H54 (cell line): ENCODE measurements around the gene ESPNL.

ENCODE experiments used
- DNase-seq: peaks from one replicate; pipeline ENCODE4 v3.0.0; 2011; ENCODE audit warnings: low spot score, mixed read lengths; ENCODE audit not compliant: insufficient read length
- FAIRE-seq: peaks from 3 replicates; lab custom pipeline; 2011; peaks lifted over from hg19 to GRCh38; lab: Jason Lieb, UNC
- POLR2A ChIP-seq: IDR thresholded peaks from 2 replicates; pipeline ENCODE4 v1.6.1; 2011; ENCODE audit warnings: low read depth, mild to moderate bottlenecking, low read length

ESPNL gene

DNA sequence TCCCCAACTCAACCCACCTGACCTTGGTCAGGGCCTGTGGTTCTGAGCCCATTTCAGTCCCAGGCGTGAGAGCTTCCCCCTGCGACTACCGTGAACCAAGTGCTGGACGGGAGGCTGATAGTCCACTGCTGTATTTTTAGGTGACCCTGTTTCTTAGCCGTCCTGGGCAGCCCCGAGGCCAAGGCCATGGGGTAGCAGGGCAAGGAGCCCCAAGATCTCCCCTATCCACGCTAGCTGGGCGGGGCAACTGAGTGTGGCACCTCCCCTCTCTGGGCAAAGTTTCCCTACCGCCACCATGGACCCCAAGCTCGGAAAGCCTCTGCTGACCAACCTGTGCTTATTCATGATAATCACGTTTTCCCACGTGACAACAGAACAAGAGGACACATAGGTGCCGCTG, 37.7 kb downstream of the ESPNL start:
- TF ChIP-seq POLR2A: no peak
- no peak for FAIRE-seq
- DNase-seq: no peak

DNA sequence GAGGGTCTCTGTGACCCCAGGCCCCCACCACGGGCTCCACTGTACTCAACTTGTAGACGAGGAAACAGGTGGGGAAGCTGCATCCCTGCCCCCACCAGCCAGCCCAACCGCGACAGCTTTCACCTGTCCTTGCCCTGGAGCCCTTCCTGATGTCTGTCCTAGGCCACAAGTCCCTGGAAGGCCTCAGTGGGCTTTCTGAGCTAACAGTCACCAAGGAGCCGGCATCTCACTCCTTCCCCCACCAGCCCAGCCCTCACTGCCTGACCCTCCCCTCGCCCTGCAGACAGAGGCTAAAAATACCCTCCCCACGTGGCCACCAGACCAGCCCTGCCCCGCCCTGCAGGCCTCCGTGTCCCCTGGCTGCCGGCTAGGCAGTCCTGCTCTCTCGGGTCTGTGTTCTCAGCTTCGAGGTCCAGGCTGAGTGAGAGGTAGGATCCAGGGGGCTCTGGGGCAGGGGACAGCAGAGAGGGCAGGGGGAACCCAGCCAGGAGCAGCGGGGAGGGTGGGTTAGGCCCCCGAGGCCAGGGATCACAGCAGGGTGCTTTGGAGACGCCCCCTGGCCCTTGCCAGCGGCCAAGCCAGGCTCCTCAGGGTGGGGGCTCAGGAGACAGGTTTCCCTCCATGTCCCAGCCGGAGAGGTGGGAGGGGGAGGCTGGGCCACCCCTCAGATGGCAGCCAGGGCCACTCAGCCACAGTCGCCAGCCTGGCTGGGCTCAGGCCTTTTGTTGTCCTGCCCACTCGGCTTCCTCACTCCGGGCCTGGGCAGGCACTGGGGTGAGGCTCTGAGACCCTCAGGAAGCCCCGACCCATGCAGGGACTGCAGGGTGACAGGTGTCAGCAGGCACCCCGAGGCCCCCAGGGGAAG, 38.4 kb downstream of the ESPNL start, which contains the start of gene KLHL30:
KLHL30 (plus strand) TSS at position 338 of the 865 bp plus-strand sequence. CDS start 2,087 bp downstream, outside the sequence.
- FAIRE-seq: no peak
- no peak for TF ChIP-seq POLR2A
- no peak for DNase-seq

DNA sequence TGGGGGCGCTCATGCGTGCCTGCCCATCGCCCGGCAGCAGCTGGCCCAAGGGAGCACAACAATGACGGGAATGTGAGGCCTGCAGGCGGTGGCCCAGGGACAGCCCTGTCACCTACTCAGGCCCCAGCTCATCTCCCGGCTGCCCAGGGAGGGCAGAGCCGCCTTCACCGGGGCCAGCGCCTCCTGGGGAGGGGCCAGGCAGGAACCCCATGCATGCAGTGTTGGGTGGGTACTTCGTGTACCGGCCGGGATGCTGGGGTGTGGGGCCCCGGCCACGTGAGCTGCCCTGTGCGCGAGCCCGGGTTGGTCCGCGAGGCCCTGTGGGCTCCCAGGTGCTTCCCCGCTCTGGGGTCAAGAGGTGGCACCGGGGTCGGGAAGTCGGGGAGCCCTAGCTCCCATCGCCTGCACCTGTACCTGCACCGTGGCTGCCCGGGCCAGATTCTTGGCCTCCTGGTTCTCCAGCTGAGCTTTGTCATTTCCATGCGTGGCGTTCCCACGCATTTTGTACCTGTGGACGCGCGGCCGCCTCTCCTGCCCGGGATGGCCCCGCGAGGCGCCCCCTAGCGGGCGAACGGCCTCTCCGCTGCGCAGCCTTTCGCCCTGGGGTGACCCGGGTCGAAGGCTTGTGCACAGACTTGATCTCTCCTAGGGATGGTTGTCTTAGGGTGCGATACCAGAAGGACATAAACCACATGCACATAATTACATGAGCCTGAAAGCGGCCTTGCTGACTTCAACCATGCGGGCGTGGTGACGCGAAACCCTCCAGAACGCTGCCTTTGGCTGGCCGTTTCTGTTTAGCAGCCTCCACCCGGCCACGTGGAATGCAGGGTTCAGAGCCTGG, 39.3 kb downstream of the ESPNL start:
- no peak for TF ChIP-seq POLR2A
- no peak for FAIRE-seq
- no peak for DNase-seq

DNA sequence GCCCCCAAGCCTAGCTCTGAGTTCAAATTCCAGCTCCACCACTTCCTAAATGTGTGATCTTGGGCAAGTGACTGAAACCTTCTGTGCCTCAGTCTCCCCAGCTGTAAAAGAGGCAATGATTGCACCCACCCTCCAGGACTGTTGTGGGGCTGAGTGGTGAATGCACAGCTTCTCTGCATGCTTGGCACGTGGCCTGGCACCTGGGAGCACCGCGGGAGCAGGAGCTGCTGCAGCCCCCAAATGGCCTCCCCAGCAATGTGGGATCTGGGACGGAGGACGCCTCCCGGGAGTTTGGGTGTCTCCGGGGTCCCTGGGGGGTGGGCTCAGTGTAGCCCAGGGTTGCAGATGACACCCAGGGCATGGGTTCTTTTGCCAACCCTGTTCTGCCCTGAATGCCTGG, 39.9 kb downstream of the ESPNL start:
- FAIRE-seq (no peak), DNase-seq (no peak)
- no peak for TF ChIP-seq POLR2A

DNA sequence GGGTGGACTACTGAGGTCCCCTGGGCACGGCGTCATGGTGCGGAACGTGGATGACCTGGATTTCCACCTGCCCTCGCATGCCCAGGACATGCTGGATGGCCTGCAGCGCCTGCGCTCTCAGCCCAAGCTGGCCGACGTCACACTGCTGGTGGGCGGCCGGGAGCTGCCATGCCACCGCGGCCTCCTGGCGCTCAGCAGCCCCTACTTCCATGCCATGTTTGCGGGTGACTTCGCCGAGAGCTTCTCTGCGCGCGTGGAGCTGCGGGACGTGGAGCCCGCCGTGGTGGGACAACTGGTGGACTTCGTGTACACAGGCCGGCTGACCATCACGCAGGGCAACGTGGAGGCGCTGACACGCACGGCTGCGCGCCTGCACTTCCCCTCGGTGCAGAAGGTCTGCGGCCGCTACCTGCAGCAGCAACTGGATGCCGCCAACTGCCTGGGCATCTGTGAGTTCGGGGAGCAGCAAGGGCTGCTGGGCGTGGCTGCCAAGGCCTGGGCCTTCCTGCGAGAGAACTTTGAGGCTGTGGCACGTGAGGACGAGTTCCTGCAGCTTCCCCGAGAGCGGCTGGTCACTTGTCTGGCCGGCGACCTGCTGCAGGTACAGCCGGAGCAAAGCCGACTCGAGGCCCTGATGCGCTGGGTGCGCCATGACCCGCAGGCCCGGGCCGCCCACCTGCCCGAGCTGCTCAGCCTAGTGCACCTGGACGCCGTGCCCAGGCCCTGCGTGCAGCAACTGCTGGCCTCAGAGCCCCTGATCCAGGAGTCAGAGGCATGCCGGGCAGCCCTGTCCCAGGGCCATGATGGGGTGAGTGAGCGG, 40.8 kb downstream of the ESPNL start:
- DNase-seq (no peak), FAIRE-seq (no peak)
- TF ChIP-seq POLR2A: no peak

DNA sequence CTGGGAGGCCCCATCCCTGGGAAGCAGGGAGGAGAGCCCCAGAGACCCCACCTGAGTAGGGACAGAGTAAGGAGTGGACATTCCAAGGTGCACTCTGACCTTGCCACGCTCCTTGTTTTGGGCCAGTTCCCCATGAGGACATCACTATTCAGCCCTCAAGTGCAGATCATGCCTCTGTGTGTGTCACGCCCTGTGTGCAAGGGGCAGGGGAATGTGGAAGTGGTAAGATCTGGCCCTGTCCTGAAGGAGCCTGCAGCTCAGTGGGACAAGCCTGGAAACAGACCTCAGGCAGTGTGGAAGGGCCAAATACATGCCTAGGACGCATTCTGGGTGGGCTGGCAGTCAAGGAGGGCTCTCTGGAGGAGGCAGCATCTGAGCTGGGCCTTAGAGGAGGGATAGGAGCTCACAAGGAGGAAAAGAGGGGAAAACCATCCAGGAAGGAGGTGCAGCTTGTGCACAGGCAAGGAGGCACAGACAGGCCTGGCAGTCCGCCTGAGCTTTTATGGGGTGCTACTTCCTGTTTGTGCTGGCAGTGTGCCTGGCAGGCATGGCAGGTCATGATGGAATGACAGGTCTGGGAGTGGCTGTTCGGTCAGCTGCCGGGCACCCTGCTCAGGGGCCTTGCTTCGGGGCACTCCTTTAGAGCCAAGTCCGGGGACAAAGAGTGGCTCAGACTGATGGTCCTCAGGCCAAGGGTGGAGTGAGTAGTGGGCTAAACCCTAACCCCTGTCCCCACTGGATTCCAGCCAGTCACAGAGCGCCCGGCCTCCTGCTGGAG, 41.6 kb downstream of the ESPNL start:
- DNase-seq (peak; percentile 79), FAIRE-seq (peak; percentile 83)
- TF ChIP-seq POLR2A: no peak

DNA sequence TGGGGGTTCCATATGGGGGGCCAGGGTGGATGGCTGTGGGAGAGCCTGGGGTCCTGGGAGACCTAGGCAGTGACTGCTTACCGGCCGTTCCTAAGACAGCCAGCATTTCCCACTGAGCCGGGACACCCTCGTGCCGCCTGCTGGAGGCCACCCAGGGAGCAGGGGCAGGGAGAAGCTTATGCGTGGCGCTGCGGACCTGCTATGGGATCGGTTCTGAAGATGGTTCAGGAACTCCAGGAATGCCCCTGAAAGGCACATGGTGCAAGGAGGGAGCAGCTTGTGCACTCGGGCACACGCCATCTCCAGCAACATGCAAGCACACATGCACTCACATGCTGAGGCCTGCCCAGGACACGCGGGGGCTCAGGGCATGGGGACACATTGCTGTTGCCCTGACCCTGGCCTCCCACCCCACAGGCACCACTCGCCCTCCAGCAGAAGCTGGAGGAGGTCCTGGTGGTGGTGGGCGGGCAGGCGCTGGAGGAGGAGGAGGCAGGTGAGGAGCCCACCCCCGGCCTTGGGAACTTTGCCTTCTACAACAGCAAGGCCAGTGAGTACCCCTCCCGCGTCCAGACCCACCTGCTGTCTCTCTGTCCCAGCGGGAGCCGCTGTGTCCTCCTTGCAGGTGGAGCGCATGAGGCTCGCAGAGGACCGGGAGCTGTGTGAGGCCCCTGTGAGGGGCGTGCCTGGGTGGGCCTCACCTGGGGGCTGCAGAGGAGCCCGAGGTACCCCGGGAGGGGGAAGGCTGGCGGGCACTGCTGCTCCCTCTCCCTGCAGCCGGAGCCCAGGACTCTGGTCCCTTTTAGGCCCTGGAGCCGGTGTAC, 42.5 kb downstream of the ESPNL start:
- no peak for TF ChIP-seq POLR2A
- DNase-seq (no peak), FAIRE-seq (no peak)

DNA sequence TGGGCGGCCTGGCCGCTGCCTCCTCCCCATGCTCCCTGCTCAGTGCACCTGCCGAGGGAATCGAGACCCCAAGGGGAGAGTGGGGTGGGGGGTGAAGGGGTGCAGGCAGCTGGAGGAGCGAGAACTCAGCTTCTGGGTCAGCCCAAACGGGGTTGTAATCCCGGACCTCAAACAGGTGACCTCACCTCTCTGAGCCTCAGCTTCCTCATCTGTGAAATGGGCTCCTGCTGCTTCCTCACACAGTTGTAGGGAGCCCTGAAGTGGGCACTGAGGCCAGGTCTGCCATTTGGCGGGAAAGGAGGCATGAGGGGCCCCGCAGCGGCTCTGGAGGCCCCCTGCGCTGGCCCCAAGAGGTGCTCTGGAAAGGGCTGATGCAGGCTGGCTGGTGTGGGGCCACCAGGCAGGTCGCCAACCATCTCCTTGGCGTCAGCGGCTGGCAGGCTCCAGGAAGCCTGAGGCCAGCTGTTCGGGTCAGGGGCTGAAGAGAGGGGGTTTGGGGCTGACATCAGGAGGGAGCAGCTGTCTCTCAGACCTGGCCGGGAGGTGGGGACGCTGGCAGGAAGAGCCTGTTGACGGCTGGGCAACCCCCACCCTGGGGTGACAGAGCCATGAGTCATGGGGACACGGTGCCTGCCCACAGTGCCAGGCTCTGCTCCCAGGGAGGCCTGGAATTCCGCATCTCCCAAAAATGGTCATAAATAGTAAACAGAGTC, 43.3 kb downstream of the ESPNL start:
- FAIRE-seq (no peak), DNase-seq (peak; percentile 92)
- TF ChIP-seq POLR2A: no peak

DNA sequence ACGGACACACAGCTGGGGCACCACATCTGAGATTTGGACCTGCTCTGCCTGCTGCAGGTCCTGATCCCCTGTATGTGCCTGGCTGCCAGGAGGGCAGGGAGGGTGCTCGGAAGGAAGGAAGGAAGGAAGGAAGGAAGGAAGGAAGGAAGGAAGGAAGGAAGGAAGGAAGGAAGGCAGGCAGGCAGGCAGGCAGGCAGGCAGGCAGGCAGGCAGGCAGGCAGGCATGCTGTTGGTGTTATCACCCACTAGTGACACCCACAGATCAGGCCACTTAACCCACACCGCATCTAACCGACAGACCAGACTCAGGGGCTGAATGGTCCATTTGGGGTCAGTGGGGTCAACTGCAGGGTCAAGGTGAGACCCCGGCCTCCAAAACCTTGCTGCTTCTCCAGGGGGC, 44.1 kb downstream of the ESPNL start:
- FAIRE-seq (no peak), DNase-seq (no peak)
- TF ChIP-seq POLR2A: no peak

DNA sequence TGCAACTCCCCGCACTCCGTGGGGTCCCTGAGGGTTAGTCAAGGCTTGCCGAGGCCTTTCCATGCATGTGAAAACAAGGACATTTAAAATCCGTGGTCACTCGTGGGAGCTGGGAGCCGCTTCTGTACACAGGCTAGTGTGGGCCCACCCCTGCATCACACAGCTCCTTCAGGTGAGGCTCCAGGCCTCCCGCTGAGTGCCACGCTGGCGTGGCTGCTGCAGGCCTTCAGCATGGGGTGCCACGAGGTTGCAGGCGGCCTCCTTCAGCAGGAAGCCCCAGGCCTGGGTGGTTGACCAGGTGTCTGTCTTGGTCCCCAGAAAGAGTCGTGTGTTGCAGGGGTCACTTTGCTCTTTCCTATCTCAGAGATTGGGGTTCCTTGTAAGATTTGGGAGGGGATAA, 44.9 kb downstream of the ESPNL start:
- DNase-seq: no peak
- FAIRE-seq: no peak
- TF ChIP-seq POLR2A: no peak

DNA sequence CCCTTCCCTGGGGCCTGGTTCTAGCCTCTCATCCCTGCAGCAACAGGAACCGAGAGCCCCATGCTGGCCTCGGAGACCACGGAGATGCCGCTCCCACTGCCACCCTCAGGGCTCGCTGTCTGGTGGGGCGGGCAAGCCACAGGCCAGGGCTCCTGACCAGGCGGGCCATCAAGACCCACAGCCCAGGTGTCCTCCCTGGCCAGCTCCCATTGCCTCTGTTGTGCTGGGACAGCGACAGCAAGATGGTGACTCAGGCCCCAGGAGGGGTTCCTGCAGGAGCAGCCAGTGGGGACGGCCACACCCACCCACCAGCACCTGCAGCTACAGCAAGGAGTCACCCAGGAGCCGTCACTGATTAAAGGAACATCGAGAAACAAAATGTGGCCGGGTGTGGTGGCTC, 45.7 kb downstream of the ESPNL start:
- FAIRE-seq (no peak), DNase-seq (no peak)

More for the DNA sequence above, 45.7 kb downstream of the ESPNL start:
- TF ChIP-seq POLR2A: no peak
